ENCODE results near the gene MACC1.
"Not testable (repeated sequence)": the region's sequence is repeated elsewhere in the genome, so short reads cannot be mapped to it uniquely, and the experiment has no call there.

DNA sequence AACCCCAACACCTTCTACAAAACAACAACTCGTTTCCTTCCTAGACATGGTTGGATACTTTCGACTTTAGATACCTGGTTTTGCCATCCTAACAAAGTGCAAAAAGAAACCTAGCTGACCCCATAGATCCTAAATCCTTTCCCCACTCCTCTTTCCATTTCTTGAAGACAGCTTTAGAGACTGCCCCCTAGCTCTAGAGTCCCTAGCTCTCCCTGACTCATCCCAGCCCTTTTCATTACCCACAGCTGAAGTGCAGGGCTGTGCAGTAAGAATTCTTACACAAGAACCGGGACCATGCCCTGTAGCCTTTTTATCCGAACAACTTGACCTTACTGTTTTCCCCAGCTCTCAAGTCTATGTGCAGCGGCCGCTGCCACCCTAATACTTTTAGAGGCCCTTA, 93.1 kb downstream of the MACC1 start:
- not testable (repeated sequence) for TF ChIP-seq CTCF (conservative IDR thresholded peaks at IDR 0.05 in 1 of 2, IDR thresholded peaks at IDR 0.05 in 1 of 2; ENCODE audit: extremely low read depth in 1 of 2, insufficient read depth in 1 of 2, low read depth in 1 of 2, low read length in 2 of 2); EZH2 (IDR thresholded peaks at IDR 0.05; ENCODE audit: borderline replicate concordance, low read length)

Measured in mammary epithelial cell (primary cell).